ENCODE data around the gene CASQ2. TPM values are rescaled to one million over a fixed set of nuclear protein-coding genes. Genes with fewer than 3 reads are reported as not detected.

The CASQ2 gene
- polyA plus RNA-seq, 2 of the 4 experiments (the other 2 are of a cell fraction): not detected

- no peak for ATAC-seq
- ChIA-PET POLR2A (no interaction called here), CTCF (interaction anchor here (0.7 kb wide), 1 partner anchor 56 kb away, joined by 3 read pairs; no protein-coding TSS in a partner anchor)
Observed at GRCh38 chr1:115651391-115651790, 117.1 kb downstream of the CASQ2 start.

DNA sequence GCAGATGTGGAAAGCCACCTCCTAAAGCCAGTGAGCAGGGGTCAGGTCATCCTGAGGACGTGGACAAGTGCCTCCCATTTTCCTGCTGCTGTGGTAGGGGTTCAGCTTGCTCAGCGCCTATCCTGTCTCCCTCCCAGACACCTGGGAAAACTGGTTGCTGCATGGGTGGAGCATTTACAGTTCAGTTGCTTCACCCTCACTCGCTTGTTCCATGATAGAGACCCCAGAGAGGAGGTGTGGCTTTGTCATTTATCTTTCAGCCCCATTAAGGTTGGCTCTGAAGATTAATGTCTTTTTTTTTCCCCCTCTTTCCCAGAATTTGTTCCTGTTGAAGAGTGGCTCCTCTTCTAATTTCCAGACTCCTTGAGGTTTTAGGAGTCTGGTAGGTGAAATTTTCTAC, 117.6 kb downstream of the CASQ2 start:
- POLR2A ChIA-PET: no interaction called here
- peaks cover 16% of the 10 kb centered on the region; the same call in 2 of the 3 replicates for H3K4me1 ChIP-seq
- no peak overlapping the region for H3K4me3 ChIP-seq
- 79% methylated on average over 3 of the region's 3 CpGs for WGBS (ENCODE audit: missing lambda C conversion rate)
- CTCF ChIA-PET: interaction anchor here (0.7 kb wide), 1 partner anchor 57 kb away, joined by 3 read pairs; no protein-coding TSS in a partner anchor
- H3K9me3 ChIP-seq: no peaks in the 10 kb centered on the region
- H3K4me2 ChIP-seq: no peak overlapping the region
- ATAC-seq (no peak), FAIRE-seq (no peak), DNase-seq (ENCODE audit: low read depth in 1 of 2, low spot score in 1 of 2) (no peak)
- H3K27ac ChIP-seq: no peak overlapping the region
- TF ChIP-seq JUNB (IDR thresholded peaks at IDR 0.05) (no peak), EHF (CRISPR knock-in tag; IDR thresholded peaks at IDR 0.05) (no peak), RFX5 (IDR thresholded peaks at IDR 0.05) (no peak), HMGXB4 (CRISPR knock-in tag; IDR thresholded peaks at IDR 0.05; ENCODE audit: borderline replicate concordance) (no peak), HDAC2 (IDR thresholded peaks at IDR 0.05) (no peak), CBX2 (IDR thresholded peaks at IDR 0.05; ENCODE audit: borderline replicate concordance, low read depth) (no peak), EP300 (IDR thresholded peaks at IDR 0.05) (no peak), MAFK (IDR thresholded peaks at IDR 0.05; ENCODE audit: partially characterized antibody) (no peak), ESRRA (IDR thresholded peaks at IDR 0.05; ENCODE audit: borderline replicate concordance, low read length) (no peak), HEYL (CRISPR knock-in tag; IDR thresholded peaks at IDR 0.05) (no peak), RNF2 (IDR thresholded peaks at IDR 0.05; ENCODE audit: borderline replicate concordance, low read depth) (no peak), NR3C1 (IDR thresholded peaks at IDR 0.05) (no peak), ZFP36 (IDR thresholded peaks at IDR 0.05; ENCODE audit: borderline replicate concordance, partially characterized antibody) (no peak), TP53 (CRISPR knock-in tag; IDR thresholded peaks at IDR 0.05) (no peak), EHMT2 (IDR thresholded peaks at IDR 0.05; ENCODE audit: low read depth) (no peak)
- TF ChIP-seq, protein P1, sequence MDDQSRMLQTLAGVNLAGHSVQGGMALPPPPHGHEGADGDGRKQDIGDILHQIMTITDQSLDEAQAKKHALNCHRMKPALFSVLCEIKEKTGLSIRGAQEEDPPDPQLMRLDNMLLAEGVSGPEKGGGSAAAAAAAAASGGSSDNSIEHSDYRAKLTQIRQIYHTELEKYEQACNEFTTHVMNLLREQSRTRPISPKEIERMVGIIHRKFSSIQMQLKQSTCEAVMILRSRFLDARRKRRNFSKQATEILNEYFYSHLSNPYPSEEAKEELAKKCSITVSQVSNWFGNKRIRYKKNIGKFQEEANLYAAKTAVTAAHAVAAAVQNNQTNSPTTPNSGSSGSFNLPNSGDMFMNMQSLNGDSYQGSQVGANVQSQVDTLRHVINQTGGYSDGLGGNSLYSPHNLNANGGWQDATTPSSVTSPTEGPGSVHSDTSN (IDR thresholded peaks at IDR 0.05): no peak
- TF ChIP-seq, protein P2, sequence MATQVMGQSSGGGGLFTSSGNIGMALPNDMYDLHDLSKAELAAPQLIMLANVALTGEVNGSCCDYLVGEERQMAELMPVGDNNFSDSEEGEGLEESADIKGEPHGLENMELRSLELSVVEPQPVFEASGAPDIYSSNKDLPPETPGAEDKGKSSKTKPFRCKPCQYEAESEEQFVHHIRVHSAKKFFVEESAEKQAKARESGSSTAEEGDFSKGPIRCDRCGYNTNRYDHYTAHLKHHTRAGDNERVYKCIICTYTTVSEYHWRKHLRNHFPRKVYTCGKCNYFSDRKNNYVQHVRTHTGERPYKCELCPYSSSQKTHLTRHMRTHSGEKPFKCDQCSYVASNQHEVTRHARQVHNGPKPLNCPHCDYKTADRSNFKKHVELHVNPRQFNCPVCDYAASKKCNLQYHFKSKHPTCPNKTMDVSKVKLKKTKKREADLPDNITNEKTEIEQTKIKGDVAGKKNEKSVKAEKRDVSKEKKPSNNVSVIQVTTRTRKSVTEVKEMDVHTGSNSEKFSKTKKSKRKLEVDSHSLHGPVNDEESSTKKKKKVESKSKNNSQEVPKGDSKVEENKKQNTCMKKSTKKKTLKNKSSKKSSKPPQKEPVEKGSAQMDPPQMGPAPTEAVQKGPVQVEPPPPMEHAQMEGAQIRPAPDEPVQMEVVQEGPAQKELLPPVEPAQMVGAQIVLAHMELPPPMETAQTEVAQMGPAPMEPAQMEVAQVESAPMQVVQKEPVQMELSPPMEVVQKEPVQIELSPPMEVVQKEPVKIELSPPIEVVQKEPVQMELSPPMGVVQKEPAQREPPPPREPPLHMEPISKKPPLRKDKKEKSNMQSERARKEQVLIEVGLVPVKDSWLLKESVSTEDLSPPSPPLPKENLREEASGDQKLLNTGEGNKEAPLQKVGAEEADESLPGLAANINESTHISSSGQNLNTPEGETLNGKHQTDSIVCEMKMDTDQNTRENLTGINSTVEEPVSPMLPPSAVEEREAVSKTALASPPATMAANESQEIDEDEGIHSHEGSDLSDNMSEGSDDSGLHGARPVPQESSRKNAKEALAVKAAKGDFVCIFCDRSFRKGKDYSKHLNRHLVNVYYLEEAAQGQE (IDR thresholded peaks at IDR 0.05): no peak
- TF ChIP-seq, protein P3, sequence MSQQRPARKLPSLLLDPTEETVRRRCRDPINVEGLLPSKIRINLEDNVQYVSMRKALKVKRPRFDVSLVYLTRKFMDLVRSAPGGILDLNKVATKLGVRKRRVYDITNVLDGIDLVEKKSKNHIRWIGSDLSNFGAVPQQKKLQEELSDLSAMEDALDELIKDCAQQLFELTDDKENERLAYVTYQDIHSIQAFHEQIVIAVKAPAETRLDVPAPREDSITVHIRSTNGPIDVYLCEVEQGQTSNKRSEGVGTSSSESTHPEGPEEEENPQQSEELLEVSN (IDR thresholded peaks at IDR 0.05; ENCODE audit: borderline replicate concordance, low read depth): no peak
- TF ChIP-seq, protein P4, sequence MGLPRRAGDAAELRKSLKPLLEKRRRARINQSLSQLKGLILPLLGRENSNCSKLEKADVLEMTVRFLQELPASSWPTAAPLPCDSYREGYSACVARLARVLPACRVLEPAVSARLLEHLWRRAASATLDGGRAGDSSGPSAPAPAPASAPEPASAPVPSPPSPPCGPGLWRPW (IDR thresholded peaks at IDR 0.05): no peak
- TF ChIP-seq, protein P5, sequence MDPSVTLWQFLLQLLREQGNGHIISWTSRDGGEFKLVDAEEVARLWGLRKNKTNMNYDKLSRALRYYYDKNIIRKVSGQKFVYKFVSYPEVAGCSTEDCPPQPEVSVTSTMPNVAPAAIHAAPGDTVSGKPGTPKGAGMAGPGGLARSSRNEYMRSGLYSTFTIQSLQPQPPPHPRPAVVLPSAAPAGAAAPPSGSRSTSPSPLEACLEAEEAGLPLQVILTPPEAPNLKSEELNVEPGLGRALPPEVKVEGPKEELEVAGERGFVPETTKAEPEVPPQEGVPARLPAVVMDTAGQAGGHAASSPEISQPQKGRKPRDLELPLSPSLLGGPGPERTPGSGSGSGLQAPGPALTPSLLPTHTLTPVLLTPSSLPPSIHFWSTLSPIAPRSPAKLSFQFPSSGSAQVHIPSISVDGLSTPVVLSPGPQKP (IDR thresholded peaks at IDR 0.05; ENCODE audit: low read depth, low read length): no peak

More at GRCh38 chr1:115651391-115651790, 117.1 kb downstream of the CASQ2 start:
- Histone ChIP-seq H3K4me3 (no peak overlapping the region), H3K9me3 (no peaks in the 10 kb centered on the region), H3K4me2 (no peak overlapping the region), H3K4me1 (peaks cover 16% of the 10 kb centered on the region; the same call in 2 of the 3 replicates), H3K27ac (no peak overlapping the region)
- FAIRE-seq (no peak), DNase-seq (ENCODE audit: low read depth in 1 of 2, low spot score in 1 of 2) (no peak)
- 94% methylated on average over 8 of the region's 8 CpGs for whole genome bisulfite sequencing (ENCODE audit: missing lambda C conversion rate)
- TF ChIP-seq RARB (CRISPR knock-in tag; IDR thresholded peaks at IDR 0.05) (no peak), MAX (IDR thresholded peaks at IDR 0.05) (no peak), ZFP36 (IDR thresholded peaks at IDR 0.05; ENCODE audit: borderline replicate concordance, partially characterized antibody) (no peak)
- TF ChIP-seq, protein P4 (IDR thresholded peaks at IDR 0.05): no peak

Measured in A549 (cell line).